ENCODE data around the gene PMAIP1.

Gene PMAIP1

GRCh38 chr18:59902131-59902992, 2.6 kb downstream of the PMAIP1 start:
- CTCF ChIA-PET: no interaction called here
- no peak for DNase-seq (ENCODE audit: extremely low spot score)
- TF ChIP-seq ARNT (IDR thresholded peaks at IDR 0.05): no peak
- TF ChIP-seq ELF4 (IDR thresholded peaks at IDR 0.05): no peak
- no peak for TF ChIP-seq NFRKB (IDR thresholded peaks at IDR 0.05)
- POLR2A ChIA-PET: interaction anchor here (1.5 to 4.7 kb wide), 4 partner anchors 16 to 64 kb away, joined by 6 to 110 read pairs (median 60); no protein-coding TSS in a partner anchor

- no peak for DNase-seq (ENCODE audit: extremely low spot score)
- POLR2A ChIA-PET: interaction anchor here (1.5 to 4.7 kb wide), 3 partner anchors 15 to 65 kb away, joined by 6 to 110 read pairs (median 77); no protein-coding TSS in a partner anchor
- CTCF ChIA-PET: no interaction called here
- TF ChIP-seq FOXM1 (IDR thresholded peaks at IDR 0.05; ENCODE audit: borderline replicate concordance) (no peak), SUZ12 (IDR thresholded peaks at IDR 0.05) (no peak), BHLHE40 (IDR thresholded peaks at IDR 0.05; ENCODE audit: borderline replicate concordance) (no peak), LEF1 (IDR thresholded peaks at IDR 0.05; ENCODE audit: borderline replicate concordance) (no peak), PKNOX1 (IDR thresholded peaks at IDR 0.05) (no peak), FOXA1 (IDR thresholded peaks at IDR 0.05) (no peak), TARDBP (IDR thresholded peaks at IDR 0.05) (no peak), SP1 (IDR thresholded peaks at IDR 0.05) (no peak), ZNF384 (IDR thresholded peaks at IDR 0.05) (no peak), ARNT (IDR thresholded peaks at IDR 0.05) (no peak)
Observed at GRCh38 chr18:59902993-59903610, 3.3 kb downstream of the PMAIP1 start.

- DNase-seq (ENCODE audit: extremely low spot score): no peak
- TF ChIP-seq FOXM1 (IDR thresholded peaks at IDR 0.05; ENCODE audit: borderline replicate concordance) (no peak), ELF4 (IDR thresholded peaks at IDR 0.05) (no peak), CTBP1 (IDR thresholded peaks at IDR 0.05; ENCODE audit: borderline replicate concordance) (no peak), HDGF (IDR thresholded peaks at IDR 0.05; ENCODE audit: borderline replicate concordance) (no peak), L3MBTL2 (conservative IDR thresholded peaks at IDR 0.05) (no peak), ZNF384 (IDR thresholded peaks at IDR 0.05) (no peak), ARNT (IDR thresholded peaks at IDR 0.05) (no peak), TARDBP (IDR thresholded peaks at IDR 0.05) (no peak), SP1 (IDR thresholded peaks at IDR 0.05) (no peak), SUZ12 (IDR thresholded peaks at IDR 0.05) (no peak), FOXA1 (IDR thresholded peaks at IDR 0.05) (no peak), FOXK2 (IDR thresholded peaks at IDR 0.05) (no peak), BHLHE40 (IDR thresholded peaks at IDR 0.05; ENCODE audit: borderline replicate concordance) (no peak), NFRKB (IDR thresholded peaks at IDR 0.05) (no peak)
- ChIA-PET CTCF (no interaction called here), POLR2A (interaction anchor here (0.8 to 2.1 kb wide), 4 partner anchors 14 to 69 kb away, joined by 3 to 8 read pairs (median 4); no protein-coding TSS in a partner anchor)
Observed at GRCh38 chr18:59904011-59904601, 4.3 kb downstream of the PMAIP1 start.

GRCh38 chr18:59905686-59906091, 5.9 kb downstream of the PMAIP1 start:
- POLR2A ChIA-PET: interaction anchor here (0.6 to 2.2 kb wide), 12 partner anchors 12 to 451 kb away, joined by 3 to 12 read pairs (median 4); no protein-coding TSS in a partner anchor
- no peak for DNase-seq (ENCODE audit: extremely low spot score)
- TF ChIP-seq ARNT (IDR thresholded peaks at IDR 0.05): no peak
- TF ChIP-seq LEF1 (IDR thresholded peaks at IDR 0.05; ENCODE audit: borderline replicate concordance): no peak
- no peak for TF ChIP-seq FOXK2 (IDR thresholded peaks at IDR 0.05)
- no peak for TF ChIP-seq NFRKB (IDR thresholded peaks at IDR 0.05)
- TF ChIP-seq SP1 (IDR thresholded peaks at IDR 0.05): no peak
- no peak for TF ChIP-seq ELF4 (IDR thresholded peaks at IDR 0.05)
- no peak for TF ChIP-seq PKNOX1 (IDR thresholded peaks at IDR 0.05)
- TF ChIP-seq TARDBP (IDR thresholded peaks at IDR 0.05): no peak
- no peak for TF ChIP-seq L3MBTL2 (conservative IDR thresholded peaks at IDR 0.05)
- CTCF ChIA-PET: no interaction called here

- POLR2A ChIA-PET: interaction anchor here (0.6 to 2.2 kb wide), 5 partner anchors 12 to 69 kb away, joined by 3 to 12 read pairs (median 3); no protein-coding TSS in a partner anchor
- TF ChIP-seq LEF1 (IDR thresholded peaks at IDR 0.05; ENCODE audit: borderline replicate concordance) (no peak), CTBP1 (IDR thresholded peaks at IDR 0.05; ENCODE audit: borderline replicate concordance) (no peak)
- CTCF ChIA-PET: no interaction called here
- no peak for DNase-seq (ENCODE audit: extremely low spot score)
Observed at GRCh38 chr18:59906203-59906602, 6.4 kb downstream of the PMAIP1 start.

GRCh38 chr18:59907172-59907571, 7.4 kb downstream of the PMAIP1 start:
- CTCF ChIA-PET: interaction anchor here (1.1 kb wide), 1 partner anchor 71 kb away, joined by 3 read pairs; no protein-coding TSS in a partner anchor
- POLR2A ChIA-PET: interaction anchor here (1.6 kb wide), 1 partner anchor 11 kb away, joined by 4 read pairs; no protein-coding TSS in a partner anchor
- no peak for DNase-seq (ENCODE audit: extremely low spot score)
- TF ChIP-seq TARDBP (IDR thresholded peaks at IDR 0.05) (no peak), HDGF (IDR thresholded peaks at IDR 0.05; ENCODE audit: borderline replicate concordance) (no peak), ZNF384 (IDR thresholded peaks at IDR 0.05) (no peak), ELF4 (IDR thresholded peaks at IDR 0.05) (no peak), PKNOX1 (IDR thresholded peaks at IDR 0.05) (no peak), LEF1 (IDR thresholded peaks at IDR 0.05; ENCODE audit: borderline replicate concordance) (no peak), FOXA1 (IDR thresholded peaks at IDR 0.05) (no peak), CTBP1 (IDR thresholded peaks at IDR 0.05; ENCODE audit: borderline replicate concordance) (no peak), L3MBTL2 (conservative IDR thresholded peaks at IDR 0.05) (no peak), BHLHE40 (IDR thresholded peaks at IDR 0.05; ENCODE audit: borderline replicate concordance) (no peak)
